Nephron (organoid): Measurements from ENCODE around the gene MMEL1.
A peak's percentile ranks its signal among the peaks of the same experiment; 100 is the strongest.
"Not testable (repeated sequence)": the region's sequence is repeated elsewhere in the genome, so short reads cannot be mapped to it uniquely, and the experiment has no call there.

ENCODE experiments used
- H3K27ac Mint-ChIP-seq, 3 experiments: 2 replicates each; pipeline ENCODE4 v1.8.0; 2020; ENCODE audit warnings: mixed read lengths in 3 of 3, mild to moderate bottlenecking in 2 of 3, moderate library complexity in 1 of 3
- H3K27me3 Mint-ChIP-seq: 2 replicates; pipeline ENCODE4 v1.8.0; 2021; ENCODE audit warnings: low read depth, mild to moderate bottlenecking, moderate library complexity, mixed read lengths
- H3K36me3 Mint-ChIP-seq: 2 replicates; pipeline ENCODE4 v1.8.0; 2020; ENCODE audit warnings: low read depth, mixed read lengths
- H3K4me1 Mint-ChIP-seq: 2 replicates; pipeline ENCODE4 v1.8.0; 2020; ENCODE audit warnings: mixed read lengths
- H3K4me3 Mint-ChIP-seq, 3 experiments: 2 replicates each; pipeline ENCODE4 v1.8.0; 2020; ENCODE audit warnings: mild to moderate bottlenecking in 3 of 3, mixed read lengths in 3 of 3, moderate library complexity in 2 of 3
- H3K9me3 Mint-ChIP-seq: 2 replicates; pipeline ENCODE4 v1.8.0; 2020; ENCODE audit warnings: mixed read lengths
- CTCF ChIP-seq, 3 experiments: fragments of 200-600 bp; sonication (generic); IDR thresholded peaks; one replicate each; pipeline ENCODE4 v1.5.0; 2021; ENCODE audit warnings: antibody characterized with exemption in 3 of 3; ENCODE audit not compliant: unreplicated experiment in 3 of 3

MMEL1 gene

GRCh38 chr1:2554621-2555387 lies 78.0 kb downstream of the MMEL1 start:
- Mint-ChIP-seq H3K4me3 (no peak overlapping the region), H3K36me3 (no peaks in the 10 kb centered on the region), H3K4me1 (peaks cover 7% of the 10 kb centered on the region), H3K27ac (no peak overlapping the region), H3K27me3 (peaks cover 11% of the 10 kb centered on the region), H3K9me3 (no peaks in the 10 kb centered on the region)
- TF ChIP-seq CTCF (IDR thresholded peaks at IDR 0.05; ENCODE audit: unreplicated experiment in 3 of 3): peak; percentile 40 to 55 (median 52)

GRCh38 chr1:2553871-2554620 lies 78.8 kb downstream of the MMEL1 start:
- H3K4me1 Mint-ChIP-seq: peaks cover 7% of the 10 kb centered on the region
- no peak overlapping the region for H3K4me3 Mint-ChIP-seq
- H3K36me3 Mint-ChIP-seq: no peaks in the 10 kb centered on the region
- no peak for TF ChIP-seq CTCF (IDR thresholded peaks at IDR 0.05; ENCODE audit: unreplicated experiment in 3 of 3)
- no peaks in the 10 kb centered on the region for H3K9me3 Mint-ChIP-seq
- H3K27ac Mint-ChIP-seq: peak overlapping the region in 1 of 3 experiments; percentile 41
- H3K27me3 Mint-ChIP-seq: peaks cover 11% of the 10 kb centered on the region

- not testable (repeated sequence) for H3K4me3 Mint-ChIP-seq, H3K9me3 Mint-ChIP-seq, H3K36me3 Mint-ChIP-seq, H3K27ac Mint-ChIP-seq, H3K4me1 Mint-ChIP-seq
- H3K27me3 Mint-ChIP-seq: peaks cover 11% of the 10 kb centered on the region
Measured at GRCh38 chr1:2553076-2553475, 79.7 kb downstream of the MMEL1 start.

GRCh38 chr1:2552189-2552588 lies 80.6 kb downstream of the MMEL1 start:
- H3K4me1 Mint-ChIP-seq: peaks cover 7% of the 10 kb centered on the region
- no peak overlapping the region for H3K4me3 Mint-ChIP-seq
- no peak for TF ChIP-seq CTCF (IDR thresholded peaks at IDR 0.05; ENCODE audit: unreplicated experiment in 3 of 3)
- peaks cover 13% of the 10 kb centered on the region for H3K27me3 Mint-ChIP-seq
- no peaks in the 10 kb centered on the region for H3K9me3 Mint-ChIP-seq
- no peak overlapping the region for H3K27ac Mint-ChIP-seq
- H3K36me3 Mint-ChIP-seq: no peaks in the 10 kb centered on the region

- not testable (repeated sequence) for H3K36me3 Mint-ChIP-seq, H3K4me3 Mint-ChIP-seq, H3K9me3 Mint-ChIP-seq, H3K4me1 Mint-ChIP-seq, H3K27ac Mint-ChIP-seq
- H3K27me3 Mint-ChIP-seq: peaks cover 14% of the 10 kb centered on the region
Measured at GRCh38 chr1:2551544-2551943, 81.3 kb downstream of the MMEL1 start.

GRCh38 chr1:2550309-2550861 lies 82.4 kb downstream of the MMEL1 start:
- not testable (repeated sequence) for H3K36me3 Mint-ChIP-seq, H3K27me3 Mint-ChIP-seq, H3K4me3 Mint-ChIP-seq, H3K4me1 Mint-ChIP-seq, H3K27ac Mint-ChIP-seq, H3K9me3 Mint-ChIP-seq

- not testable (repeated sequence) for H3K4me3 Mint-ChIP-seq, H3K9me3 Mint-ChIP-seq, H3K36me3 Mint-ChIP-seq, H3K4me1 Mint-ChIP-seq, H3K27me3 Mint-ChIP-seq, H3K27ac Mint-ChIP-seq
Measured at GRCh38 chr1:2549367-2550029, 83.3 kb downstream of the MMEL1 start.
